Stimulated activated CD4-positive, alpha-beta T cell treated with anti-CD3 and anti-CD28 coated beads, Interleukin-15, amount 100 ng/mL, for 1 hour (primary cell): Measurements from ENCODE around the gene DMAC2.
"Not testable (repeated sequence)": the region's sequence is repeated elsewhere in the genome, so short reads cannot be mapped to it uniquely, and the experiment has no call there.

ENCODE experiments used
- DNase-seq, 2 donors: peaks; one replicate each; pipeline ENCODE4 v3.0.0-alpha.2; 2020; ENCODE audit warnings: low read depth in 1 of 2, low spot score in 1 of 2

The DMAC2 gene

DNA sequence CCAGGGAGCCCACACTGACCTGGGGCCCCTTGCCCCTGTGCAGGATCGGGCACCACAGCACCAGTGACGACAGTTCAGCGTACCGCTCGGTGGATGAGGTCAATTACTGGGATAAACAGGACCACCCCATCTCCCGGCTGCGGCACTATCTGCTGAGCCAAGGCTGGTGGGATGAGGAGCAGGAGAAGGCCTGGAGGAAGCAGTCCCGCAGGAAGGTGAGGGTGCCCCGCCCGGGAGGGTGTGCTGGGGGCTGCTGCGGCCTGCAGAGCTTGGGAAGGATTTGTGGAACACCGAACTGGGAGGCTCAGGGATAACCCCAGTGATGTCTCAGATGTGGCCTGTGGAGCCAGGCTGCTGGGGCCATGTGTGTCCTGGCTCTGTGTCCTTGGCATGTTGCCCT, 16.8 kb downstream of the DMAC2 start:
- no peak for DNase-seq

DNA sequence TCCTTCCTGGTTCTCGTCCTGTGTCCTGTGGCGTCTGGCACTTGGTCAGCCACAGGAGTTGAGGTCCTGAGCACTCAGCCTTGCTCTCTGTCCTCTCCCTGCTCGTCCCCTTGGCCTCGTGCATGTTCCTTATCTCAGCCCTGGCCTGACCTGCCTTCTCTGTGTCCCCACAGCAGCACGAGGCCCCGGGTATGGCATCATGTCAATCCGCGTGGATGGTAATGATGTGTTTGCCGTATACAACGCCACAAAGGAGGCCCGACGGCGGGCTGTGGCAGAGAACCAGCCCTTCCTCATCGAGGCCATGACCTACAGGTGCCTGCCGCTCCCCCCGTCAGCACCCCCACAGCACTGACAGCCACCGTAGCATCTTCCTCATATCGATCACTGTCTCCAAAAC, 17.3 kb downstream of the DMAC2 start:
- DNase-seq: no peak

DNA sequence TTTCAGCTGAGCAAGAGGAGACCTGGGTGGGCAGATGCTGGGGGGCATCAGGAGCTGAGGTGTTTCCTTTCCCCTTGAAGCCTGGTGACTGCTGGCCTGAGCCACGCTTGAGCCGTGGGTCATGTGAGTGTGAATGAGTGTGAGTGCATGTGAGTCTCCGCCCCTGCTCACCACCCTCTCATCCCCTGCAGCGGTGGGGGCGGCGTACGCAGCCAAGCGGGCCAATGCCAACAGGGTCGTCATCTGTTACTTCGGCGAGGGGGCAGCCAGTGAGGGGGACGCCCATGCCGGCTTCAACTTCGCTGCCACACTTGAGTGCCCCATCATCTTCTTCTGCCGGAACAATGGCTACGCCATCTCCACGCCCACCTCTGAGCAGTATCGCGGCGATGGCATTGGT, 17.7 kb downstream of the DMAC2 start:
- no peak for DNase-seq

DNA sequence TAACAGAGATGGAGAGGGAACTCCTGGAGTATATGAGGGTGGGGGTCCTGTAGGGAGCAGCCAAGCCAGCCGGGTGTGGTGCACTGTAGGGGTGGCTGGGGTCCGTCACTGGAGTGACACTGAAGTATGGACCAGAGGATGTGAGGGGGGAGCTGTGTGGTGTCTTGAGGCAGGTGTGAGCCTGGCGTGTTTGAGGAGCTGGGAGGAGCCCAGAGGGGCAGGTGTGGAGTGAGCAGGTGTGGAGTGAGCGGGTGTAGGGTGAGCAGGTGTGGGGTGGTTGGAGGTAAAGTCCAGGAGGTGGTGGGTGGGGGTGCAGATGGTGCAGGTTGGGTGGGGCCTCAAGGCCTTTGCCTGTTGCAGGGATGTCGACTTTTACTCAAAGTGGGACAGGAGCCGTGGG, 18.4 kb downstream of the DMAC2 start:
- no peak for DNase-seq

DNA sequence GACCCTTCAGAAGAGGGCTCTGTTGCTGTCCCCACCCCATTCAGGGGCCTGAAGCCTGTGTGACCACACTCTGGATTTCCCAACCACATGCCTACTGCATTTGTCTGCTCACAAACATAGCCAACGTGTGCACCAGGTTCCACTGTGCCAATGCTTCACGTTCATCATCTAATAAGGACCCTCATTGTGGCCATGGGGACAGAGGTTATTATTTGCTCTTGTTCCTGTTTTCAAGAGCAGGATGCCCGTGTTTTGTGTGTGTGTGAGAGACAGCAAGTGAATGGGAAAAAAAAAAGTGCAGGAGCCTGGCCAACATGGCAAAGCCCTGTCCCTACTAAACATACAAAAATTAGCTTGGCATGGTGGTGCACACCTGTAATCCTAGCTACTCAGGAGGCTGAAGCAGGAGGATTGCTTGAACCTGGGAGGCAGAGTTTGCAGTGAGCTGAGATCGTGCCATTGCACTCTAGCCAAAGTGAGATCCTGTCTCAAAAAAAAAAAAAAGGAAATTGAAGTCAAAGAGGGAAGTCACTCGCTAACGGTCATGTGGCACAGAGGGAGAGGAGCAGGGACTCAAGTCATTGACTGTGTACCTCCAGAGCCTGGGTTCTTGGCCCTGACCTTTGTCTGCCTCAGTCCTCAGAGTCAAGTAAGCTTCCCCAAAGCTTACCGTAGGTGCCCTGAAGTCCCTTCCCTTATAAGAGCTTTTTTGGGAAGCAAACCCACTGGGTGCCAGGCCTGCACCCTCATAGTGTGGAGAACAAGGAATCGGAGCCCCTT, 19.4 kb downstream of the DMAC2 start:
- DNase-seq: no peak

DNA sequence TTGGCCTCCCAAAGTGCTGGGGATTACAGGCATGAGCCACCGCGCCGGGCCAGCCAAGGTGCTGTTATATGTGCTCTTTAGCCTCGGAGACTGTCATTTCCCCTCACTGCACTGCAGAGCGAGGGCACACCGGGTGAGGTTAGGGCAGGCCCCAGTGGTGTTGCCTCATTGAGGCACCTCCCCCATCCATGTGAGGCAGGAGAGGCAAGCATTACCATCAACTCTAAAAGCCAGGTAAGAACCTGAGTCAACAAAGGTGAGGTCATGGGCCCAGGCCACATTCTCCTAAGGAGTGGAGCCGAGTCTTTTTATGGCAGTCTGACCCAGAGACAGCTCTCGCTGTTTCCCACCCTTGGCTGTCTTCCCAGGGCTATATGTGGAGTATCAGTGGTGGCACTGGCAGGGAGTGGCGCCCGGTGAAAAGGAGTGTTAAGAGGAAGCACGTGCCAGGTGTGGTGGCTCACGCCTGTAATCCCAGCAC, 23.5 kb downstream of the DMAC2 start:
- DNase-seq: no peak

DNA sequence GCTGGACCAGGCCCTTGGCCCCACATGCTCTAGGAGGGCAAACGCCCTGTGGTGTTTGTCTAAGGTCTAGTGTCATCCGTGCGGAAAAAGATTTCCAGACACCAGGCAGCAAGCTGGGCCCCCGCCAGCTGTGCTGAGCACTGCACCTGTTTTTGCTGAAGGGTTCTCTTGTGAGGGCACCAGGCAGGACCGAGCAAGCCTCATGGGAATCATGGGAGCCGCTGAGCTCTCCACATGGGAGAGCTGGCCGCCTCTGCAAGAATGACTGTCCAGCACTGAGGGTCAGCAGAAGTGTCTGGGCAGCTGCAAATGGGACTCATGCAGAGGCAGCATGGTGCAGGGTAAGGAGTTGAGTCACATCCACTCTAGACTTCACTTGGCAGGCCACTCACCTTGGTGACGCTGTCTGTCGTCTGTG, 24.5 kb downstream of the DMAC2 start:
- no peak for DNase-seq

DNA sequence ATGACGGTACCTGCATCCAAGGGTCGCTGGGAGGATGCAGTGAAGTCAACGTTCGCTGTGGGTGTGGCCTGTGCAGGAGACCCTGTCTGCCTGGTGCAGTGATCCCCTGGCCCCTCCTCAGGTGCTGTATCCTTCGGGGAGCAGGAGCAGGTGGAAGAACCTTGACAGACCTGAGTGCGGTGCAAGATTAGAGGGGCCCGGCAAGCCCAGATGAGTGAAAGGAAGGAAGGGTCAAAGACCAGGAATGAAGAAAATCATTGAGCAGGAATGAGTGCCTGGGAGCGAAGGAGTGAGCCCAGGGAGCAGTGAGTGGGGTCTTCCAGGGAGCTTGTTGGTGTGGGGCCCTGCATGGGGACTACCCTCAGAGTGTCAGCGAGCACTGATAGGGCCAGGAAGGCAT, 25.3 kb downstream of the DMAC2 start:
- DNase-seq: no peak

DNA sequence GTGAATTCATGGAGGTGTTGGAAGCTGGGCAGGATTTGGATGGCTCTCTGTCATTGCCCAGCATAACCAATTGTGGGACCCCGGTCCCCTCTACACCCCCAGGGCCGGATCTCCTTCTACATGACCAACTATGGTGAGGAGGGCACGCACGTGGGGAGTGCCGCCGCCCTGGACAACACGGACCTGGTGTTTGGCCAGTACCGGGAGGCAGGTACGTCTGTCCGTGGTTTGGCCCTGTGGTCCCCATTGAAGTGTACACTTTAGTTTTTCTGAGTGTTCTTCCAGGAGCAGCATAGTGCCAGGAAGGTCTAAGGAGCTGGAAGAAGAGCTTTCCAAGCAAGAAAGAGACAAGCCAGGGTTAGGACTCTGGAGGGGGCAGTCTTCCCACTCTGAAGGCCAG, 25.8 kb downstream of the DMAC2 start:
- no peak for DNase-seq

DNA sequence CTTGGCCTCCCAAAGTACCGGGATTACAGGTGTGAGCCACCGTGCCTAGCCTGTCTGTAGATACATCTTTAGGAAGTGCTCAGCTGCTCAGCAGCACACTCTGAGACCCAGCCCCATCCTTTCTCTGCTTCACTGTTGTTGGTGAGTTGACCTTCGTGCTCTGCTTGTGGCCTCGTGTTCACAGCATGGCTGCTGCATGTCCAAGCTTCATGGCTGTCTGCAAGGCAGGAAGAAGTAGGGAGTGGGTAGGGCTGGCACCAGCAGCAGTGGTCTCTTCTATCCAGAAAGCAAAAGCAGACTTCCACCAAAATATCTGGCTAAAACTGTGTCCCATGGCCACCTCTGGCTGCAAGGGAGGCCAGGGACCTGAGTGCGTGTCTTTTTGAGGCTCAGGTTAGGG, 26.8 kb downstream of the DMAC2 start:
- no peak for DNase-seq

DNA sequence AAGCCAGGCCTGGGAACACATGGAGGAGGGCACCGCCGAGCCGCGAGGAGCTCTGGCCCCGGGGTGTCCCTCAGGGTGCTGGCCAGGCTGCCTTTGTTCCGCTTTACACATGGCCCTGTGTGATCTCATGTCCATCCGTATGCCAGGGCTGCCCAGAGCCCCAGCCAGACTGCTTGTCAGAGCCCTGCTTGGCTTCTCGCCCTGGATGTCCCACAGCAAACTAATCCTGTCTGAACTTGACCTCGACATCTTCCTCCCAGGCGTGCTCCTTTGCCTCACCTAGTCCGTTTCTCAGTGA, 27.8 kb downstream of the DMAC2 start:
- DNase-seq: no peak

DNA sequence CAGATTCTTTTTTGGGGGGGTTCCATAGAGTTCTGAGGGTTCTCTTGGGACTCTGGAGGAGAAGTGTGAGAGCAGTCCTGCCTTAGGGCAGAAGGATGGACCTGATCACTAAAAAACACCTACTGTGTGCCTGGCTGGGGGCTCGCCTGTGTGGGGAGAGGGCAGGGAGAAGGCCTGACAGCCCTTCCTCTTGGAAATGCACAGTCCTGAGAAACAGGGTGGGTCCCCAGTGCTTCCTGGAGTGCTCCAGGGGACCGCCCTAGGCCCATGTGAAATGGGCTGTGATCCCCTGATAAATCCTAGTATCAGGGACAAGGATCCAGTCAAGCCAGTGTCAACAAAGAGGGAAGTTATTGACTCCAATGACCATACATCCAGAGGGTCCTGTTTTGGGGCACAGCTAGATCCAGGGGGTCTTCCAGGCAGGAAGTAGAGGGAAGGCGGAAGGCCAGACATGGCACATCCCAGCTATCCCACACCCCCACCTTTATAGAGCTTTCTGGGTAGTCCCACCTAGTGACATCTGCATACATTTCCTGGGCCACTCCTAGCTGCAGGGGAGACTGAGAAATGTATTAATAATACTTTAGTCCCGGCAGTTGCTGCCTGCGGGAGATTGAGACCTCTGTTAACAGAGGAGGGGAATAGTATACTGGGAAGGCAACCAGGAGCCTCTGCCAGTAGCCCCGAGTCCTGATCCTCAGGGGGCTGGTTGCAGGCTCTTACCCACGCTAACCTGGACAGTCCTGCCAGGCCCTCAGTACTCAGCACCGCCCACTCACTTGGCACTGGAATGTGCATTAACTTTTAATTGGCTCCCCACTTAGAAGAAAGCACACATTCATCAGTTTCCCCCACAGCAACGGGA, 28.4 kb downstream of the DMAC2 start:
- no peak for DNase-seq

DNA sequence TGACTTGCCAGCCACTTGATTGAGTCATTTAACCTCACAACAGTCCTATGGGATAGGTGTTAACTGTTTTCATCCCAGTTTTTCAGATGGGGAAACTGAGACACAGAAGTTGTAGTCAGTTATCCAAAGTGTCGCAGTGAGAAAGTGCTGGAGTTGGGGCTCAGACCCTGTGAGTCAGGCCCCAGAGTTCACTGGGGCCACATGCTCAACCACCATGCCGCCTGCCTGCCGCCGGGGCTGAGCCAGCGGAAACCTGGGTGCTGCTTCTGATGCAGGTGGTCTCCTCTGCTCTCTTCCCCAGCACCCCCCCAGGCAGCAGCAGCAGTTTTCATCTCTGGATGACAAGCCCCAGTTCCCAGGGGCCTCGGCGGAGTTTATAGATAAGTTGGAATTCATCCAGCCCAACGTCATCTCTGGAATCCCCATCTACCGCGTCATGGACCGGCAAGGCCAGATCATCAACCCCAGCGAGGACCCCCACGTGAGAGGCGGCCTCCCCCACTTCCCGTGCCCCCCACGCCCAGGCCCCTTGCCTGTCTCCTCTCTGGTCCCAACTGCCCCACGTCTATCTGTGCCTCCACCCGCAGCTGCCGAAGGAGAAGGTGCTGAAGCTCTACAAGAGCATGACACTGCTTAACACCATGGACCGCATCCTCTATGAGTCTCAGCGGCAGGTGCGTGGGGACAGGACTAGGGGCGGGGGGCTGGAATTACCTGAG, 29.2 kb downstream of the DMAC2 start:
- DNase-seq: no peak

DNA sequence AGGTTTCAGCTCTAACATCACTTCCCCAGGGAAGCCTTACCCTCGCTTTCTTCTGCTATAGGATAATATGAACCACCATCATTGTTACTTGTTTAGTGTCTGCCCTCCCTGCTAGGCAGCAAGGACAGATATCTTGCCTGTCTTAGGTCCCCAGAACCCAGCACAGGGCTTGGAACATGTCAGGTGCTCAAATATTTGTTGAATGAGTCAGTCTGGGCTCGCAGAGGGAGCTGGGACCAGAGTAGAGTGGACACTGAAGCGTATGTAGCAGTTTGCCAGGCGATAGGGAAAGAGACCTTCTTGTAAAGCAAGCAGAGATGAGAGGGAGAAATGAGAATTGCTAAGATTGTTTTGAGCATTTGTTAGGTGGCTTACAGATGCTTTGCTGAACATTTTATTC, 30.4 kb downstream of the DMAC2 start:
- DNase-seq: no peak

DNA sequence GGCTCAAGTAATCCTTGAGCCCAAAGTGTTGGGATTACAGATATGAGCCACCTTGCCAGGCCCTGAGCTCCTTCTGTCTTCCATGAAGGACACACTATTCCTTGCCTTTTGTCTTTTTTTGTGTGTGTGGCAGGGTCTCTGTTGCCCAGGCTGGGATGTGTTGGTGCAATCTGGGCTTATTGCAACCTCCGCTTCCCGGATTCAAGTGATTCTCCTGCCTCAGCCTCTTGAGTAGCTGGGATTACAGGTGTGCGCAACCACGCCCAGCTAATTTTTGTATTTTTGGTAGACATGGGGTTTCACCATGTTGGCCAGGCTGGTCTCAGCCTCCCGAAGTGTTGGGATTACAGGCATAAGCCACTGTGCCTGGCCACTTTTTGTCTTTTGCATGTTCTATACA, 30.9 kb downstream of the DMAC2 start:
- not testable (repeated sequence) for DNase-seq

DNA sequence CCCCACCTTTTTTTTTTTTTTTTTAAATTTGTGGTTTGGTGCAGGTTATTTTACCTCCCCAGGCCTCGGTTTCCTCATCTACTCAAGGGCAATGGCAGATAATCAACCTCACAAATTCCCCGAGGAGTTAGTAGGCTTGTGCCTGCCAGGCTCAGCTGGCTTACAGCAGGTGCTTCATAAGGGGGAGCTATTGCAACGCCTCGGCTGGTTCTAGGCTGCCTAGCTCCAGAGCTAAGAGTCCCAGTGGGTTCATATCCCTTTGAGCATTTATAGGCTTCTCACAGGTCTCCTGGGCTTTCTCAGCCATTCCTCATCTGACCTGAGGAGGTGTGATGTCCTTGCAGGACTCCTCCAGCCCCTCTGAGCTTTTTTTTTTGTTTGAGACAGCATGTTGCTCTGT, 31.5 kb downstream of the DMAC2 start:
- no peak for DNase-seq

DNA sequence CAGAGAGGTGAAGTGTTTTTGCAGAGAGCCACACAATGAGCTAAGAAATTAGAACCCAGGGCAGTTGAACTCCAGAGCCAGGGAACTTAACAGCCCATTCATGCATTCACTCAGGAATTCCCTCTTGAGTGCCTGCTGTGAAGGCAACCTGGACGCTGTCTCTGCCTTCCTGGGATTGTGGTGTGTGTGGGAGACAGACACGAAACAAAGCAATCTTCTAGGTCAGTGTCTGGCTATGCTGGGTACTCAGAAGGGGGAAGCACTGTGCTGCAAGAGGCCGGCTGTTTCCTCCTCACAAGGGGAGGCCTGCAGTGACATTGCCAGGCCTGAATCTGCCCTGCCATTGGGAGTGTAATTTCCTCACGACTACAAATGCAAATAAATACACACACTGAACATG, 32.4 kb downstream of the DMAC2 start:
- no peak for DNase-seq

DNA sequence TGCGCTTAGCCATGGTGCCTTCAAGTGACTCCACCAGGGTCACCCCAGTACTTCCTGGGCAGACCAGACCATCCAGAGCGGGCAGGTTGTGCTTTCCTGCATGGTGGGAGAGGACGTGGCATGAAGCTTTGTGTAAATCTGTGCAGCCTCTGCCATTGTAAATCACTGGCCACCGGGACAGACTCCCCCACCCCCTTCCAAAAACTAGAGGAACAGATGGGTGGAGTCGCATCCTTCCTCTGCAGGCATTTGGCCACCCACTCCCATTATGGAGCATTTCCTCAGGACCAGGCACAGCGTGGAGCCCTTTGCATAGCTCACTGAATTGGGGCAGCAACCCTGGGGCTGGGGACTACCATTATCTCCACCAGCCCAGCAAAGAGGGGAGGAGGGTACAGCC, 33.9 kb downstream of the DMAC2 start:
- DNase-seq: no peak

DNA sequence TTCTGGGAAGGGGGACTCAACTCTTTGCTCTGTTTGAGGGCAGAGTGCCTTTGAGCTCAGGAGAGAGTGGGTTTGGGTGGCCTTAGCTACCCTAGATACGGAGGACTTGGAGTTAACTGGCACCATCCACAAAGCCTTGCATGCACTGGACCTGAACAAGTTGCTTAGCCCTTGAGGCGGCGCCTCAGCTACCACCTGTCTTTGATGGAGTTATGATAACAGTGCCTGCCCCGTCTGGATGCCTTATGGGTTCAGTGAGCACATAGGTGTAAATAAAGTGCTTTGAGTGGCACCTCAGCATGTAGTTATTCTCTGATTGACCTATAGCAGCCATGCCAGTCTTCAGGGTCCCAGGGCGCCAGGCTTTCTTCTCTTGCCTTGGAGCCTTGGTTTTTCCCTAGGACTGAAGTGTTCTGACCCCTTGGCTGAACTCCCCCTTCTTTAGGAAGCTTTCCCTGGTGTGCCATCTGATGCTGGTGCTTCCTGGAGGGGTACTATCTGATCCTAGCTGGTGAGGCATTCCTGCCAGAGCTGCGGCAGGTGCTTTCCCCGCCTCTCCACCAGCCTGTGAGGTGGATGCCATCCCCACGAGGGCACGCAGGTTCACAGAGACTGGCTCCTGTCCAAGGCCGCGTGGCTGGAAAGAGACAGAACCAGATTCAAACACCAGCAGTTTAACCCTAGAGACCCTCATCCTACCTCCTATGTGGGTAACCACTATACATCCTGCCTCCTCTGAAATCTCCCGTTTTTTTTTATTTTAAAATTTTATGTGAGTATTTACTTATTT, 36.3 kb downstream of the DMAC2 start:
- no peak for DNase-seq

DNA sequence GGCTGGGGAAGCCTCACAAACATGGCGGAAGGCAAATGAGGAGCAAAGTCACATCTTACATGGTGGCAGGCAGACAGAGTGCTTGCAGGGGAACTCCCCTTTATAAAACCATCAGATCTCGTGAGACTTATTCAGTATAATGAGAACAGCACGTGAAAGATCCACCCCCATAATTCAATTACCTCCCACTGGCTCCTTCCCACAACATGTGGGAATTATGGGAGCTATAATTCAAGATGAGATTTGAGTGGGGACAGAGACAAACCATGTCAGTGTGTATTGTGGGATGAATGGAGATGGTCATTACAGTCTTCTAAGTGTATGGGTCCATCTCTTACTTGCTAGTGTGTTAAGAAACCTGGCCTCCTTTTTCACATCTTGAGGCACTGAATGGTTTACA, 37.7 kb downstream of the DMAC2 start:
- DNase-seq: no peak

DNA sequence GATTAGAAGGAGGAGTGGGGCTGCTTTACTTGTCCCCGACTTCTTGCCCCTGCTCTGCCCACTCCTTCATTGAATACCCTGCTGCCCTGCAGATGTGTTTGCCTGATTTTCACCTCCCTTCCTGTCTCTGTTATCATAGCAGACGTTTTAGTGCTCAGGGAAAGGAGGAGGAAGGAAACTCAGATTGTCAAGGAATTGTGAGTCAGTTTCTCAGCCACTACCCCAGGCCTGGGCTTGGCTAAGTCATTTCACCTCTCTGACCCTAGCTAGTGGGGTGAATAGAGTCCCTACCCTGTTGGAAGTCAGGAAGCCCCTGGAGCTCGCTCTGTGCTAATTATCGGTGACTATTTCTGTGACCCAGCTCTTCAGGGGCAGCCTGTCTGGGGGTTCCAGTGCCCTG, 38.2 kb downstream of the DMAC2 start:
- DNase-seq: no peak
